ENCODE results near the gene TMEM30A.

TMEM30A gene

DNA sequence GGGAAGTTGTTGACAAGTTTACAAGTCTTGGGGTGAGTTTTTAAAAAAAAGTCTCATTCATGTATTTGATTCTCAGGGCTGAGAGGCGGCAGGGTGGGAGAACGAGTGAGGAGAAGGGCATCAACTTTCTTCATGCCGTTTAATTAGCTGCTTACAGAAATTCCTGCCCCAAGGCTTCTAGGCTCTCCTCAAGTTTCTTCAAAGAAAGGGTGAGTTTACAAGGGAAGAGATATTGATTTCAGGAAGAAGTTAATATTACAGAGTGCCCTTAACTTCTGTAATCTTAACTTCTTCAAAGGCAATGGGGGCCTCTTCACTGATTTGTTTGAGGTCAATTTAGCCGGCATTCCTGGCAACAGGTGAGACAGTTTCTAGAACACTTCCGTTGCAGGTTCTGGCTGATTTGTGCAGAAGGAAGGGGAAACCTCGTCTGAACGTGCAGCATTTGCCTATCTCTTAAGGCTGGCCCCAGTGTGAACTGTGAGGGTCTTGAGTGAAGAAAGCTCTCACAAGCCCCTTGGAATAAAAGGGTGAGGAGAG is 75.3 kb downstream of the TMEM30A start:
- ATAC-seq (replicated peaks) (no peak), DNase-seq (no peak)
- peaks cover 70 to 79% of the 10 kb centered on the region in 2 donors for H3K27me3 Mint-ChIP-seq
- H3K4me3 Mint-ChIP-seq = peak overlapping the region; percentile 85 to 88
- H3K36me3 Mint-ChIP-seq = no peaks in the 10 kb centered on the region
- no peaks in the 10 kb centered on the region for H3K9me3 Mint-ChIP-seq
- peak overlapping the region; percentile 64 for H3K27ac Mint-ChIP-seq
- peaks cover 43 to 51% of the 10 kb centered on the region in 2 donors for H3K4me1 Mint-ChIP-seq

DNA sequence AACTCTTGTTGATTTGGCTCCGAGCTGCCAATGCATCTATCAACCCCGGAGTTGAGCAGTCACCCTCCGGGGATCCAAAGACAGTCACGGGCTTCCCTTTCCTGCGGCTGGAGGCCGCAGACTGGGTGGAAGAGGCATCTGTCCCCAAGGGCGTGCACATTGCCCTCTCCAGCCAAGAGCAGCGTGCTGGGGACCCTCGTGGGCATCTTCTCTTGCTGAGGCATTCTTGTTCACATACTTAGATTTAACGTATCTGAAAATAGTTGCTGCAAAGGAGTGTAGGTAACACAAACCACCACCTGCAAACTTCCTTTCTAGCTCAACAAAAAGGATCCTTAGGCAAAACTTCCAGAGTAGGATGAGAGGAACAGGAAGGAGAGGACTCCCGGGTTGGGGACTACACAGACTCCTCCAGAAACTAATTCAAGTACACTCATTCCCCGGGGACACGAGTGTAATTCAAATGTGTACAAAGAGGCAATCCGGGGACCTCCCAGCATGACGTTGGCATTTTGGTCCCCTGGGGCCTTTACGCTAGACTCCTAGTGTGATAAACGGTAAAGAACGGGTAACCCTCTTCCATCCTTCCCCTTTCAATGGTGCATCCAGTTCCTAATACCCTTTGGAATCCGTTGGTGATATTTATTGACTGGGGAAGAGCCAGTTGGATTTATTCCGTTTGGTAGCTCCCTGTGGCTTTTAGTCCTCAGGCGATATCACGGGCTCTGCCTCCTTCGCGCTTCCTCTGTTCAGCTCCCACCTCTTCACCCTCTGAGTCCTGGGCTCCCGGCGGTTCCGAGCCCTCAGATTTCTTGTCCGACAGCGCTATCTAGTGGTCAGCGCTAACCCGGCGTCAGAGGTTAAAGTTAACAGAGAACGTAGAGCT is 76.1 kb downstream of the TMEM30A start:
- Mint-ChIP-seq H3K27ac (peak overlapping the region; percentile 64), H3K9me3 (no peaks in the 10 kb centered on the region), H3K4me3 (peak overlapping the region; percentile 85 to 88), H3K36me3 (no peaks in the 10 kb centered on the region), H3K27me3 (peaks cover 77 to 86% of the 10 kb centered on the region in 2 donors), H3K4me1 (peaks cover 46 to 53% of the 10 kb centered on the region in 2 donors)
- ATAC-seq (replicated peaks) = peak; percentile 87
- peak; percentile 77 for DNase-seq

DNA sequence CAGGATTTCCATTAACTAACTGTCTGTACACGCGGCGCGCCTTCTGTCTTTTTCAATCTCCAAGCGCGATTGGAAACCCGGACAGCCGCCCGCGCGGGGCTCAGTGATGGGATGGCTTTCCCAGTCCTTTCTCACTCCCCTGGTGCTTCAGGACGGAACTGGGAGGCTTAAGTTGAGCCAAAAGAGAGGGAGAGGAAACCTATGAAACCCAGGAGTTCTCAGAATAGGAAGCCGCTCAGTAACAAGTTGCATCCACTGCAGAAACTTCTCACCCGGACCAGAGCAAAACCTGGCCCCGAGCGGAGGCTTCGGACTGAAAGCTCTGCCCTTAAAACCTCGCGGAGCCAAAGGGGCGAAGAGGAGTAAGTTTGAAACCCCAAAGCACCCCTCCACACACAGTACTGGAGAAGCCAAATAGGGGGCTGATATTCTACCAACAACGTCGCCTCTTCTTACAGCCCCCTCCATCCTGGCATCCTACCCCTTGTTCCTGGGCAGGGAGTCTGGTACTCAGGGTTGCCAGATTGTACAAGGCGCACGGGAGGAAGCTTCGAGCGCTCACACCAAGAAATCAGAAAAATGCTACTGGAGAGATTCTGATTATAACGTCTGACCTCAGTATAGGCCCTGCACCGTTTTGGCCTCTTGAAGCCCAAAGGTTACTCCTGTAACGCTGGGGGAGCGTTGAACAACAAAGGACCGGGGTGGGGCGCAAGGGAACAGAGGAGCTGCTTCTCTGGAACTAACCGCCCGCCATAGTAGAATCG is 77.8 kb downstream of the TMEM30A start:
- Mint-ChIP-seq H3K27me3 (peaks cover 85 to 90% of the 10 kb centered on the region in 2 donors), H3K36me3 (no peaks in the 10 kb centered on the region), H3K4me1 (peaks cover 54 to 65% of the 10 kb centered on the region in 2 donors), H3K4me3 (peak overlapping the region; percentile 85 to 88), H3K27ac (peak overlapping the region; percentile 42), H3K9me3 (no peaks in the 10 kb centered on the region)
- no peak for DNase-seq
- ATAC-seq (replicated peaks) = no peak

DNA sequence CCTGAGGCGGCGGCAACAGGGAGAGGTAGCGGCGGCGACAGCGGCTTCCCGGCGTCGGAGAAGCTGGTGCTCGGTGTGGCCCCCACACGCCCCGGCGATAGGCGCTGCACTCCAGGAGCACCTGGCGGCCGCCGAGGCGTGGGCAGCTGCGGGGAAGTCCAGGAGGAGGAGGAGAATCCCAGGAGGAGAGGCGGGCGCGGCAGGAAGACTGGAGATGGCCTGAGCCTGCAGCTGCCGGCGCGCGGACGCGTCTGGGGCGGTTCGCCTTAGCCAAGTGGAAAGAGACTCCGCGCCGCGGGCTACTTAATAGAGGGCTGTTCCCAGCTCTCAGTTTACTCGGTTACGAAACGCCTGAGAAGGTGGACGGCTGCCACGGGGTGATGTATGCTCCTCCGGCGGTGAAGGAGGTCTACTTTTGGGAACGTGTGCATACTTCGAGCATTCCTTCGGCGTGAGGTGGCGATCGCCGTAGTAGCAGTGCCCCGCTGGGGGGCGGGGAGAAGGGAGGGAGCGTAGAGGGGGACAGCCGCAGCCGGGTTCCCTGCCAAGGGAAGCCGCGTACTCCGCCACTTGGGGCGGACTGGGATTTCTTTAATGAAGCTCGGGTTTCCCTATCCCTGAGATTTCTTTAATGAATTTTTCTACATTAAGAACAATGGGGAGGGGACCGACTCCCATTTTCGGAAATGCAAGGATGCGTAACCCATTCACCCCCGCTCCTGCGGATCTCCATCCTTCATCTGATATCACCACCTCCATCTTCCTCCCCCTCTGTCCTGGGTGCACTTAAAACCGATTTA is 78.6 kb downstream of the TMEM30A start, which contains the start of gene COL12A1:
Gene COL12A1, minus strand, starts transcription at position 278 of the 800 bp plus-strand sequence. CDS start 3,261 bp downstream, outside the sequence.
- H3K27ac Mint-ChIP-seq = peak within 1 kb of the TSS; percentile 85
- peaks cover 54 to 66% of the 10 kb centered on the region in 2 donors for H3K4me1 Mint-ChIP-seq
- no peaks in the 10 kb centered on the region for H3K9me3 Mint-ChIP-seq
- peak within 1 kb of the TSS; percentile 85 to 88 for H3K4me3 Mint-ChIP-seq
- no peaks in the 10 kb centered on the region for H3K36me3 Mint-ChIP-seq
- H3K27me3 Mint-ChIP-seq = peaks cover 80 to 91% of the 10 kb centered on the region in 2 donors
- ATAC-seq (replicated peaks) (no peak), DNase-seq (no peak)

DNA sequence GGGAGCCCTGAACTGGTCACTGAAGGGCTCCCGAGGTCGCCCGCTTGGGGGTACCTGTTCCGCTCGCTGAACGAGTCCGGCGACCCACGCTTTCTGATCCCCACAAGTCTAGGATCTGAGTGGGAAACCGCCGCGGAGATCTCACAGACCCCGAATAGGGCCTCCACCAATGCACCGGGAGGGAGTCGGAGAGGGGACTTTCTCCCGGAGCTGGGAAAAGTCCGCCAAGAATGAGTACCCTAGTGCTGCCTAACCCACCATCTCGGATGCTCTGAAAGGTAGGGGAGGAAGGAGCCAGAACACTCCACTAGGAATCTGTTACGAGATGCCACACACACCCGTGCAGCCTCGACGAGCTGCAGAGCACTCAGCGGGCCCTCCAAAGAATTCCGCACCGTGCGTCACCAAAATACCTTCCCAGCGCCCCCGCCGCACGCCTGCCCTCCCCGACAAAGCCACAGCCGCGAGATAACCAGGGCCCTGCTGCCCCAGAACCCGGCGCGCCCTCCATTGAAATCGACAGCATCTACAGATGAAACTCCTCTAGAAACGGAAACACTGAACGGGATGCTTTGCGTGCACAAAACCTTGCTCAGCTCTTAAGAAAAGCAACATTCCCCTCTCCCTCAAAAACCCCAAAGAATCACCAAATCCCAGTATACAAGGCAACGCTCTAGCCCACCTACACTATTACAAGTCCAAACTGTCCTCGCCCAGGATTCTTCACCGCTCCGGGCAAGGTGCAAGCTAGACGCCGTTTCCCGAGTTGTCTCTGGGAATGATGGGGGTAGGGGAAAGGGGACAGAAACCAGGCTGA is 79.4 kb downstream of the TMEM30A start:
- peaks cover 54 to 66% of the 10 kb centered on the region in 2 donors for H3K4me1 Mint-ChIP-seq
- peak overlapping the region; percentile 85 for H3K27ac Mint-ChIP-seq
- peaks cover 80 to 88% of the 10 kb centered on the region in 2 donors for H3K27me3 Mint-ChIP-seq
- H3K36me3 Mint-ChIP-seq = no peaks in the 10 kb centered on the region
- peak overlapping the region; percentile 81 to 84 for H3K4me3 Mint-ChIP-seq
- ATAC-seq (replicated peaks) (no peak), DNase-seq (no peak)
- no peaks in the 10 kb centered on the region for H3K9me3 Mint-ChIP-seq

DNA sequence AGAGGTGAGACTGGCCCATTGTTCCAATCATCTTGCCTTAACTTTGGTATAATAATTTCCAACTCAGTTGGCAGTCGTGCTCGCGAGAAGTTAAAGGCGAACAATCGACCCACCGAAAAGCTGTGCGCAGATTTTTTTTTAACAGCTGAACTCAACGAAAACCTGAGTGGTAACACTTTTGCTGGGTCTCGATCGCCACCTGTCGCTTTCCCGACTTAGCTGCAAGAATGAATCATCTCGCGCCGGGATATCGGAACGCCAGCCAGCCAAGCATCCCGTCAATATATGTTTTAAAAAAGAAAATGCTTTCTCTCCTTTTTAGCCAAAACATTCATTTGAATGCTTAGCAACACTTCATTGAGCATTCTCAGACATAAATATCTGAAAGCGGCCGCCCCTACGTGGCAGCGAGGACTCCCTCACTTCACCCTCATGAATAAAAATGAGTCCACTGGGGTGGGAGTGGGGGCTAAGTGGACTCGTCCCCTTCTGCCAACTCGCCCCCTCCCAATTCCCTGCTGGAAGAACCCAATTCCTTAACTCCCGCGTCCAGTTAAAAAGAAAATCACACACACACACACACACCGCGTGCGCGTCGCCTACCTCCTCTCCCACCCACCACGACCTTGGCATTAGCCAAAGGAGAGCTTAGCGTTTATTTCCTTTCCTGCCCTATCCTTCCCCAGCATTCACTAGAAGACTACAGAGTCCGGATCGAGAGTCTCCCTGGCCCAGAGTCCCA is 80.2 kb downstream of the TMEM30A start:
- H3K27ac Mint-ChIP-seq = peak overlapping the region; percentile 81
- H3K36me3 Mint-ChIP-seq = no peaks in the 10 kb centered on the region
- DNase-seq (no peak), ATAC-seq (replicated peaks) (no peak)
- H3K4me1 Mint-ChIP-seq = peaks cover 54 to 66% of the 10 kb centered on the region in 2 donors
- peaks cover 80 to 83% of the 10 kb centered on the region in 2 donors for H3K27me3 Mint-ChIP-seq
- no peaks in the 10 kb centered on the region for H3K9me3 Mint-ChIP-seq
- peak overlapping the region; percentile 81 to 84 for H3K4me3 Mint-ChIP-seq

DNA sequence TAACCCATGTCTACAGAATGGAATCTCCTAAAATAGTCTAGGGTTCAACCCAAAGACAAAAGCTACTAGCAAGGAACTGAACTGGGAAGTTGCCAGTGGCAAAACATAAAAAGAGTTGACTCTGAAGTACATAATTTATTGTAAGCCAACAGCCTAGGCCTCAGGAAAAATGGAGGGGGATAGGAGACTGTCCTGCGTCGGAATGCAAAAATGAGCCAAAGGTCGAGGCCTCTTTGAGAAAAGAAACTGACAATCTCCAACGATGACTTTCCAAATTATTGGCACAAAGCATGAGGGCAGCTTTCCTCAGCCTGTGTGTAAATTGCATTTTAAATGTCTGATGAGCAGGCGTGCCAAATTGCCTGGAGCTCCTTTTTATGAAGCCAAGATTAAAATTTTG is 80.9 kb downstream of the TMEM30A start:
- Mint-ChIP-seq H3K9me3 (no peaks in the 10 kb centered on the region), H3K4me1 (peaks cover 49 to 60% of the 10 kb centered on the region in 2 donors), H3K36me3 (no peaks in the 10 kb centered on the region), H3K4me3 (no peak overlapping the region), H3K27ac (peak overlapping the region; percentile 7), H3K27me3 (peaks cover 75 to 78% of the 10 kb centered on the region in 2 donors)
- ATAC-seq (replicated peaks) (no peak), DNase-seq (no peak)

Data from stimulated activated naive B cell treated with anti-CD40 and anti-IgM and Interleukin-4, amounts not matched to agents 10 μg/mL and 1 μg/mL and 100 μg/mL, for 72 hours (primary cell).